ENCODE results near the gene MRAS. TPM values are rescaled to one million over a fixed set of nuclear protein-coding genes. Genes with fewer than 3 reads are reported as not detected.
"Not testable (repeated sequence)": the region's sequence is repeated elsewhere in the genome, so short reads cannot be mapped to it uniquely, and the experiment has no call there.

The MRAS gene
- total RNA-seq, 1 donor from 2014 or later = 55.4 TPM

DNA sequence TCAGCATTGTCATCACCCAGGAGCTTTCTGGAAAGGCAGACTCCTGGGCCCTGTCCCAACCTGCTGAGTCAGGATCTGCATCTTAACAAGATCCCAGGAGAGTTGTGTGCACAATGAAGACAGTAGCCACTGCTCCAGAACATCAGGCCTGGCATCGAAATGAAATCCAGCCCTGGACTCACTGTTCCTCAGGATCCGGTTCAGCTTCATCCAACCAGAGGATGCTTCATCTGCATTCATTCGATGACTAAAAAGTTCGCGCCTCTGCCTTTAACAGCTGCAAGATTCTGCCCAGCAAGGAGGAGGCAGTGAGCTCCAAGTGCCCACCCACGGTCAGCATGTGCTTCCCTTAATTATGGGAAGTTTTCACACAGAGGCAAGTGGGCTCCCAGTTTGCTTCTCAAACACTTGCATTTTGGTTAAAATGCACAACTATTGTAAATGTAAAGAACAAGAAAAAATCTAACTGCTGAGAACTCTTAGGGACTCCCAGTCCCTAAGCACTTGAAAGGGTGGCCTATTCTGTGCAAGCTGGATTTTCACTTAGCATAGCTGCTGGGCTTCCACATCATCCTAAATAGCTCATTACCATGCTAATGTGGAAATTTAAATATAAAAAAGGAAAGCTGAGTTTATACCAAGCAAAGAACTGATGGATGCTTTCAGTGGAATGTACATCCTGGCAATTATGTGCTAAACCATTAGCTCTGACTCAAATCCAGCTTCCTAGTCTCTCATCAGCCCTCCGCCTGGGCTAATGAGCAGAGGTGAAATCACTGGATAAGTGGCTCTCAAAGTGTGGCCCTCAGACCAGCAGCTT is 60.6 kb downstream of the MRAS start:
- intact Hi-C loops (cut with DNase I) = no loop called here
- TF ChIP-seq, protein P1, sequence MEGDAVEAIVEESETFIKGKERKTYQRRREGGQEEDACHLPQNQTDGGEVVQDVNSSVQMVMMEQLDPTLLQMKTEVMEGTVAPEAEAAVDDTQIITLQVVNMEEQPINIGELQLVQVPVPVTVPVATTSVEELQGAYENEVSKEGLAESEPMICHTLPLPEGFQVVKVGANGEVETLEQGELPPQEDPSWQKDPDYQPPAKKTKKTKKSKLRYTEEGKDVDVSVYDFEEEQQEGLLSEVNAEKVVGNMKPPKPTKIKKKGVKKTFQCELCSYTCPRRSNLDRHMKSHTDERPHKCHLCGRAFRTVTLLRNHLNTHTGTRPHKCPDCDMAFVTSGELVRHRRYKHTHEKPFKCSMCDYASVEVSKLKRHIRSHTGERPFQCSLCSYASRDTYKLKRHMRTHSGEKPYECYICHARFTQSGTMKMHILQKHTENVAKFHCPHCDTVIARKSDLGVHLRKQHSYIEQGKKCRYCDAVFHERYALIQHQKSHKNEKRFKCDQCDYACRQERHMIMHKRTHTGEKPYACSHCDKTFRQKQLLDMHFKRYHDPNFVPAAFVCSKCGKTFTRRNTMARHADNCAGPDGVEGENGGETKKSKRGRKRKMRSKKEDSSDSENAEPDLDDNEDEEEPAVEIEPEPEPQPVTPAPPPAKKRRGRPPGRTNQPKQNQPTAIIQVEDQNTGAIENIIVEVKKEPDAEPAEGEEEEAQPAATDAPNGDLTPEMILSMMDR (IDR thresholded peaks at IDR 0.05) = no peak
- DNase-seq = no peak

DNA sequence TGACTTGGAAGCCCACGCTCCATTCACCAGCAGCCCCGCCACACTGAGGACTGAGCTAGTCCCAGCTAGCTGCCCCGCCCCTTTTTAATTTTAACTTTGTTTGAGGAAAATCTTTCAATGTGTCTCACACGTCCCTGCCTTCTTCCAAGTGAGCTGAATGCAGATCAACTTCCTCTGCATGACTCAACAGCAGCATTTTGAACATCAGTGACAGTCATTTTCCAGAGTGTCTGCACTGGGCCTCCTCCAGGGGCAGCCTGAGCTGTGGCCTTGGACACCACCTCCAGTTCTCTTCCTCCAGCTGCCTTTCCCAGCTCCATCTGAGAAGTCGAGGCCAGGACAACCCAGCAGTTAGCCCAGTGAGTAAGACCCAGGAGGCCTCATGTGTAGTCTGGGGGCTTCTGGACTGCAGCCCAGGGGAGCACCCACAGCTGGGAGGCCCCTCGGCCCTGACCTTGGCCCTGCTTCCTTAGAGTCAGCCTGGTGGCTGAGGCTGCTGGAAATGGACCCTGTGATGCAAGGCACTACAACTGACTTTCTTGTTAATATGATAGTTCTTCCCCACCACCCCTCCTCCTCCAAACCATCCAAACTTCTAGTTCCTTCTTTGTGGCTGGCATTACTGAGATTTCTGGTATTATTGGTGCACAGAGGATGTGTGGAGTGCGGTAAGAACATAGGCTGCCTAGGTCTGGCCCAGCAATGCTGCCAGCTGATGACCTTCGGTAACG is 64.6 kb downstream of the MRAS start:
- DNase-seq = no peak
- no peak overlapping the region for H3K27ac ChIP-seq
- H3K9me3 ChIP-seq = no peaks in the 10 kb centered on the region
- peak in 1 of 2 donors; percentile 59 for ATAC-seq
- TF ChIP-seq, protein P1 (IDR thresholded peaks at IDR 0.05) = no peak
- intact Hi-C loops (cut with DNase I) = no loop called here
- no peaks in the 10 kb centered on the region for H3K27me3 ChIP-seq (ENCODE audit: low read depth)
- no peak overlapping the region for H3K4me3 ChIP-seq
- H3K36me3 ChIP-seq = no peaks in the 10 kb centered on the region
- no peaks in the 10 kb centered on the region for H3K4me1 ChIP-seq

More for the DNA sequence above, 60.6 kb downstream of the MRAS start:
- Histone ChIP-seq H3K27me3 (ENCODE audit: low read depth) (no peaks in the 10 kb centered on the region), H3K27ac (no peak overlapping the region), H3K36me3 (peaks cover 7% of the 10 kb centered on the region), H3K4me1 (no peaks in the 10 kb centered on the region), H3K4me3 (no peak overlapping the region), H3K9me3 (no peaks in the 10 kb centered on the region)
- no peak for ATAC-seq

DNA sequence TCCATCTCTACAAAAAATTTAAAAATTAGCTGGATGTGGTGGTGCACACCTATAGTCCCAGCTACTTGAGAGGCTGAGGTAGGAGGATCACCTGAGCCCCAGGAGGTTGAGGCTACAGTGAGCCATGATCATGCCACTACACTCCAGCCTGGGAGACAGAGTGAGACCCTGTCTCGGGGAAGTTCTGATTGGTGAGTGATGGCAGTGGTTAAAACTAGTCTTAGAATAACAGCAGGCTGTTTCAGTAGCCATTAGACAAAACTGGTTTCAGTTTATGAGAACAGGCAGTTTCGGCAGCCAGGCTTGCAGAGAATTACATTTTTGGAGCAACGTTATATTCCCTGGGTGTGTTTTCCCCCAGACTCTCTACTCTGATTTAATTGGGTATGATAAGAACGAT is 67.9 kb downstream of the MRAS start:
- ATAC-seq; DNase-seq; H3K9me3 ChIP-seq; intact Hi-C loops (cut with DNase I); H3K27ac ChIP-seq; H3K4me1 ChIP-seq; H3K36me3 ChIP-seq; H3K4me3 ChIP-seq; H3K27me3 ChIP-seq (ENCODE audit: low read depth): not testable (repeated sequence)

DNA sequence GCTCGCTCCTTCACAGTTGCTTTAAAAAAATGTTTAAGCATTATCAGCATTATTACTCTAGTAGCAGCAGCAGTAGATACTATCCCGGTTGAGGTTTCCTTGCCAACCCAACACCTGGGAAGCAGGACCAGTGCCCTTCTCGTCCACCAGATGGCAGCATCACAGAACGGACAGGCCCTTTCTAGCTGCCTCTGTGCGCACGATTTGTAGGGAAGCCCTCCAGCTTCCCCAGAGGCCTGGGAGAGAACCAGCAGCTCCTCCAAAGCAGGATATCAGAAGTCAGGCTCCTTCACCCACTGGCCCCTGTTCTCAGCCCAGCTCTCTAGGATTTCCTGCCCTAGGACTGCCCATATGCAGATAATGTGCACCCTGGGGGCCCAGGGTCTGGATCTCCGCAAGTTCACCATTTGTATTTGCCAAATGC is 69.2 kb downstream of the MRAS start:
- DNase-seq (peak; percentile 84), ATAC-seq (peak; percentile 92 to 96)
- Histone ChIP-seq H3K27me3 (ENCODE audit: low read depth) (no peaks in the 10 kb centered on the region), H3K36me3 (no peaks in the 10 kb centered on the region), H3K27ac (no peak overlapping the region), H3K9me3 (no peaks in the 10 kb centered on the region), H3K4me1 (no peaks in the 10 kb centered on the region), H3K4me3 (no peak overlapping the region)
- intact Hi-C loops (cut with DNase I) = no loop called here
- TF ChIP-seq, protein P1 (IDR thresholded peaks at IDR 0.05) = peak; percentile 97

DNA sequence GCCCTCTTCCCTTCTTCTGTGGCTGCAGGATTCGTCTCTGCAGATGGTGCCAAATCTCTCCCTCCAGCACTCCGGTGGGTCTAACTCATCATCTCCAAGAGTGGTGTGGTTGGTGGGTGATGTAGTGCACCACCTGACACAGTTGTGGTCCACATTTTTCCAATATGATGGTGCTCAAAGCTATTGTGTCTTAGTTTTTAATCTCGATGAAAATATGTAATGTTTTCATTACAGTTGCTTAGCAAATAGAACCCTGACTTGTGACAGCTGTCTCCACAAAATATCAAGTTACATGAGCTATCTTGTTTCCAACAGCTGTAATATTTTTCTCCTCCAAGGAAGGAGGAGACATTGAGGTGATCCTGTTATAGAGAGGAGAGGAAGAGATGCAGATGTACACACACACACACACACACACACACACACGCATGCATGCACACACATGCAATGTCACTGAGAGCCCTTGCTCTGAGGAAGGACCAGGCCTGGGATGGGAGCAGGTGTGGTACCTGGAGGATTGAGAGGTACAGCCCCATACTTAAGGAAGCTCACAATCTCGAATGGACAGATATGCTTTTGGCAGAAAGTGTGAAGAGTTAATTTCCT is 70.3 kb downstream of the MRAS start:
- TF ChIP-seq, protein P1 (IDR thresholded peaks at IDR 0.05) = no peak
- Histone ChIP-seq H3K36me3 (no peaks in the 10 kb centered on the region), H3K4me1 (no peaks in the 10 kb centered on the region), H3K4me3 (no peak overlapping the region), H3K9me3 (no peaks in the 10 kb centered on the region), H3K27me3 (ENCODE audit: low read depth) (no peaks in the 10 kb centered on the region), H3K27ac (no peak overlapping the region)
- no peak for ATAC-seq
- intact Hi-C loops (cut with DNase I) = no loop called here
- DNase-seq = no peak

Measured in lower lobe of right lung (tissue), 2 donors.